ENCODE data around the gene ARHGEF12. TPM values are rescaled to one million over a fixed set of nuclear protein-coding genes. Genes with fewer than 3 reads are reported as not detected.

ARHGEF12 gene
- total and polyA plus RNA-seq, 4 donors: 19.0 to 243 (median 55.6) TPM

DNA sequence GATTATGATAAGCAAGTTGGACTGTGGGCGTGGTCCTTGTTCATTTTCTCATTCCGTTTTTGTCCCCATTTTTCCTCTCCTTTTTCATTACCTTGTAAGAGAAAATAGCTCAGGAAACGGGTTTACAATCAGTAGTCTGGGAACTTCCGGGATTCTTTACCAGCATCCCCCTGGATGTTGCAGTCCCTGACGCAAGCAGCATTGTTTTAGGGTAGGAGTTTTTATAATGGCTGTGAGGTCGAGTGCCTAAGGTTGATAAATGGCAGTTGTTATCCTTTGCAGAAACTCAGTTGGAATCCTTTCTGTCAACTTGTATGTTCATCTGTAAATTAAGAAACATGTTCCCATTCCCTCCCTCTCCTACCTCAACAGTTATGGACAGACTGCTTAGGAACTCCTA is 68.3 kb downstream of the ARHGEF12 start:
- Histone ChIP-seq H3K36me3 (ENCODE audit: control insufficient read depth in 4 of 4, insufficient read depth in 4 of 4, low read length in 4 of 4) (no peaks in the 10 kb centered on the region), H3K27ac (ENCODE audit: low read depth in 1 of 2, low read length in 1 of 2) (no peak overlapping the region), H3K9me3 (ENCODE audit: control insufficient read depth in 4 of 4, insufficient read depth in 3 of 4, low read length in 3 of 4) (no peaks in the 10 kb centered on the region), H3K4me3 (no peak overlapping the region), H3K9ac (ENCODE audit: insufficient read depth in 1 of 2, low read length in 2 of 2) (no peak overlapping the region), H3K27me3 (ENCODE audit: control insufficient read depth in 3 of 3, insufficient read depth in 3 of 3, low read length in 2 of 3) (no peaks in the 10 kb centered on the region), H3K4me1 (ENCODE audit: control insufficient read depth in 5 of 5, insufficient read depth in 5 of 5, low read length in 5 of 5) (peaks cover 3 to 21% (median 7%) of the 10 kb centered on the region in 5 donors)
- WGBS, 2 donors: 65 to 76% methylated on average over 6 of the region's 6 CpGs
- DNase-seq: peak in 1 of 3 donors; percentile 29
- TF ChIP-seq, protein P1, sequence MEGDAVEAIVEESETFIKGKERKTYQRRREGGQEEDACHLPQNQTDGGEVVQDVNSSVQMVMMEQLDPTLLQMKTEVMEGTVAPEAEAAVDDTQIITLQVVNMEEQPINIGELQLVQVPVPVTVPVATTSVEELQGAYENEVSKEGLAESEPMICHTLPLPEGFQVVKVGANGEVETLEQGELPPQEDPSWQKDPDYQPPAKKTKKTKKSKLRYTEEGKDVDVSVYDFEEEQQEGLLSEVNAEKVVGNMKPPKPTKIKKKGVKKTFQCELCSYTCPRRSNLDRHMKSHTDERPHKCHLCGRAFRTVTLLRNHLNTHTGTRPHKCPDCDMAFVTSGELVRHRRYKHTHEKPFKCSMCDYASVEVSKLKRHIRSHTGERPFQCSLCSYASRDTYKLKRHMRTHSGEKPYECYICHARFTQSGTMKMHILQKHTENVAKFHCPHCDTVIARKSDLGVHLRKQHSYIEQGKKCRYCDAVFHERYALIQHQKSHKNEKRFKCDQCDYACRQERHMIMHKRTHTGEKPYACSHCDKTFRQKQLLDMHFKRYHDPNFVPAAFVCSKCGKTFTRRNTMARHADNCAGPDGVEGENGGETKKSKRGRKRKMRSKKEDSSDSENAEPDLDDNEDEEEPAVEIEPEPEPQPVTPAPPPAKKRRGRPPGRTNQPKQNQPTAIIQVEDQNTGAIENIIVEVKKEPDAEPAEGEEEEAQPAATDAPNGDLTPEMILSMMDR (IDR thresholded peaks at IDR 0.05; ENCODE audit: control extremely low read depth, extremely low read depth): no peak
- no peak for ATAC-seq (ENCODE audit: insufficient read depth, low FRiP score)

DNA sequence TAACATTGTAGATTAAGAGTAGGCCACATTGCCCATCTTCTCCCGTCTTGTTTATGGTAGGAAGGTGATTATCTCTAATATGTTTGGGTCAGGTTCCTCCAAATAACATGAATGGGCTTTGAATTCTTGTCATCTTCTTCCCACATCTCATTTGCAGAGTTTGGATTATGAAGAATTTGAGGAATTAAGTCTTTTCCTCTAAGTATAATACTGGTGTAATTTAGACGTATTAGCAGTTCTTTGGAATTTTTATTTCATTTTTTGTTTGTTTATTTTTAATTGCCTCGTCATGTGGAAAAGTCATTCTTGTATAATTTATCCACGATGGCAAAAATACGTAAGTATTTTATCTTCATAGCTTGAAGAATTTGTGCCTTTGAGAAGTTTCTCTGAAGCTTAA is 73.4 kb downstream of the ARHGEF12 start:
- Histone ChIP-seq H3K9ac (ENCODE audit: insufficient read depth in 1 of 2, low read length in 2 of 2) (no peak overlapping the region), H3K4me3 (no peak overlapping the region), H3K27me3 (ENCODE audit: control insufficient read depth in 3 of 3, insufficient read depth in 3 of 3, low read length in 2 of 3) (no peaks in the 10 kb centered on the region), H3K9me3 (ENCODE audit: control insufficient read depth in 4 of 4, insufficient read depth in 3 of 4, low read length in 3 of 4) (no peaks in the 10 kb centered on the region), H3K36me3 (ENCODE audit: control insufficient read depth in 4 of 4, insufficient read depth in 4 of 4, low read length in 4 of 4) (peaks cover 0 to 7% (median 0%) of the 10 kb centered on the region in 4 donors), H3K4me1 (ENCODE audit: control insufficient read depth in 5 of 5, insufficient read depth in 5 of 5, low read length in 5 of 5) (peaks cover 0 to 8% (median 4%) of the 10 kb centered on the region in 5 donors), H3K27ac (ENCODE audit: low read depth in 1 of 2, low read length in 1 of 2) (no peak overlapping the region)
- WGBS, 2 donors: 83 to 84% methylated on average over 5 of the region's 5 CpGs
- TF ChIP-seq, protein P1 (IDR thresholded peaks at IDR 0.05; ENCODE audit: control extremely low read depth, extremely low read depth): no peak
- ATAC-seq (ENCODE audit: insufficient read depth, low FRiP score) (no peak), DNase-seq (no peak)

DNA sequence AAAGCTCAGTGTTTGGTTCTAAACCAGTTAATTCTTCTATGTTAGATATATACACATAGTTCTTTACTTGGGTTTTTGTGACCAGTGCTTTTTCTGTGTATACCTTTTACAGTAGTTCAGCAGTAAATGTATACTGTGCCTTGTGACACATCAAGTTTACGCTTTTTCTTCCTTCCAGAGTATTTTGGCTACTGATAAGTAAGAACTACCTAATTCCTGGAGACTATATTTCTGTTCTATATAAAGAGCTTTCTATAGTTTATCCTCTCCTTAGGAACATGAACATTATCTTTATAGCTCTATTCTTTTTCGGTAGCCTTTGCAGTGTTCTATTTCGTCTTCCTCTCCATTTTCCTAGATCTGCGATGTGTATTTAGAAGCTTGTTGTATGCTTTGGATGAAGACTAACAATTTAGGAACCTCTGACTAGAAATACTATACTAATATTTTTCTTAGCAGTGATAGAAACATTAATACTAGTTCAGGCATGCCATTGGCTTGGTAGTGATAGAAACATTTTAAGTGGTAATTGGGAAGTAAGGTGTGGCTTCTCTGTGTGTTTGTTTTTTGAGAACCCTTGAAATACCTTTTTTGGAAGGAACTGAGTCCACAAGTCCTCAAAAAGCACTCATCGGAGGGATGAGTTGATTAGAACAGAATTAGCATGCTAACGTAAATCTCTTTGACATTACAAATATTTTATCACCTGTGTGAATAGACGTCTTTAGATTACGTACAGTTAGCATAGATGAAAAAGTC is 74.6 kb downstream of the ARHGEF12 start:
- ATAC-seq (ENCODE audit: insufficient read depth, low FRiP score) (no peak), DNase-seq (no peak)
- WGBS, 2 donors: 75 to 87% methylated on average over 8 of the region's 8 CpGs
- Histone ChIP-seq H3K36me3 (ENCODE audit: control insufficient read depth in 4 of 4, insufficient read depth in 4 of 4, low read length in 4 of 4) (peaks cover 0 to 7% (median 0%) of the 10 kb centered on the region in 4 donors), H3K4me3 (no peak overlapping the region), H3K4me1 (ENCODE audit: control insufficient read depth in 5 of 5, insufficient read depth in 5 of 5, low read length in 5 of 5) (peaks cover 0 to 8% (median 4%) of the 10 kb centered on the region in 5 donors), H3K9ac (ENCODE audit: insufficient read depth in 1 of 2, low read length in 2 of 2) (no peak overlapping the region), H3K27ac (ENCODE audit: low read depth in 1 of 2, low read length in 1 of 2) (no peak overlapping the region), H3K9me3 (ENCODE audit: control insufficient read depth in 4 of 4, insufficient read depth in 3 of 4, low read length in 3 of 4) (no peaks in the 10 kb centered on the region), H3K27me3 (ENCODE audit: control insufficient read depth in 3 of 3, insufficient read depth in 3 of 3, low read length in 2 of 3) (no peaks in the 10 kb centered on the region)
- TF ChIP-seq, protein P1 (IDR thresholded peaks at IDR 0.05; ENCODE audit: control extremely low read depth, extremely low read depth): no peak

All from lung (tissue), 12 donors.